ENCODE results near the gene E2F4.
A peak's percentile ranks its signal among the peaks of the same experiment; 100 is the strongest.

The E2F4 gene

GRCh38 chr16:67237396-67238277 is 45.7 kb downstream of the E2F4 start:
- H3K4me3 ChIP-seq (ENCODE audit: low read length) = no peak overlapping the region

GRCh38 chr16:67238278-67238575 is 46.3 kb downstream of the E2F4 start:
- DNase-seq (ENCODE audit: low read depth) = no peak
- no peak overlapping the region for H3K4me3 ChIP-seq (ENCODE audit: low read length)
- TF ChIP-seq CTCF (IDR thresholded peaks at IDR 0.05; ENCODE audit: insufficient read depth, low read depth, low read length, missing control alignments) = no peak

More at GRCh38 chr16:67237396-67238277, 45.7 kb downstream of the E2F4 start:
- no peak for DNase-seq (ENCODE audit: low read depth)
- no peak for TF ChIP-seq CTCF (IDR thresholded peaks at IDR 0.05; ENCODE audit: insufficient read depth, low read depth, low read length, missing control alignments)

GRCh38 chr16:67238806-67239470 is 47.0 kb downstream of the E2F4 start:
- no peak overlapping the region for H3K4me3 ChIP-seq (ENCODE audit: low read length)
- DNase-seq (ENCODE audit: low read depth) = no peak
- TF ChIP-seq CTCF (IDR thresholded peaks at IDR 0.05; ENCODE audit: insufficient read depth, low read depth, low read length, missing control alignments) = no peak

GRCh38 chr16:67240506-67240905 is 48.6 kb downstream of the E2F4 start:
- TF ChIP-seq CTCF (IDR thresholded peaks at IDR 0.05; ENCODE audit: insufficient read depth, low read depth, low read length, missing control alignments) = no peak
- DNase-seq (ENCODE audit: low read depth) = peak; percentile 70
- no peak overlapping the region for H3K4me3 ChIP-seq (ENCODE audit: low read length)

- DNase-seq (ENCODE audit: low read depth) = peak; percentile 80
- H3K4me3 ChIP-seq (ENCODE audit: low read length) = no peak overlapping the region
- TF ChIP-seq CTCF (IDR thresholded peaks at IDR 0.05; ENCODE audit: insufficient read depth, low read depth, low read length, missing control alignments) = no peak
These were observed 49.3 kb downstream of the E2F4 start for GRCh38 chr16:67241008-67241900.

GRCh38 chr16:67242138-67242730 is 50.3 kb downstream of the E2F4 start:
- TF ChIP-seq CTCF (IDR thresholded peaks at IDR 0.05; ENCODE audit: insufficient read depth, low read depth, low read length, missing control alignments) = no peak
- H3K4me3 ChIP-seq (ENCODE audit: low read length) = no peak overlapping the region
- no peak for DNase-seq (ENCODE audit: low read depth)
